PFSK-1 (cell line): ENCODE results near the gene NPM1.

Experiments used
- POLR2AphosphoS5 ChIP-seq: IDR thresholded peaks from 2 replicates; pipeline ENCODE4 v1.6.1; 2012; ENCODE audit warnings: low read depth, mild to moderate bottlenecking, control low read depth, low read length, moderate library complexity
- REST ChIP-seq, 2 experiments: IDR thresholded peaks; 2 replicates each; pipeline versions ENCODE4 v1.6.1 to v1.8.0; 2011 to 2012; ENCODE audit warnings: low read depth in 2 of 2, low read length in 2 of 2, control low read depth in 1 of 2, inconsistent platforms in 1 of 2, mild to moderate bottlenecking in 1 of 2, moderate library complexity in 1 of 2; ENCODE audit not compliant: insufficient read depth in 1 of 2
- TAF1 ChIP-seq: IDR thresholded peaks from 2 replicates; pipeline ENCODE4 v1.6.1; 2012; ENCODE audit warnings: low read length, control low read depth, borderline replicate concordance; ENCODE audit not compliant: insufficient read depth

DNA sequence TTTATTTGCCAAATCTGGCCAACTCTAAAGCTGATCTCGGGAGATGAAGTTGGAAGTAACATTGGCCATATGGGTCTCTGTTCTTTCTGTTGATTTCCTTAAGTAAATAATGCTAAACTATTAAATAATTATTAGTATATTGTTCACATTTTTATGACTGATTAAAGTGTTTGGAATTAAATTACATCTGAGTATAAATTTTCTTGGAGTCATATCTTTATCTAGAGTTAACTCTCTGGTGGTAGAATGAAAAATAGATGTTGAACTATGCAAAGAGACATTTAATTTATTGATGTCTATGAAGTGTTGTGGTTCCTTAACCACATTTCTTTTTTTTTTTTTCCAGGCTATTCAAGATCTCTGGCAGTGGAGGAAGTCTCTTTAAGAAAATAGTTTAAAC lies 22.5 kb downstream of the NPM1 start:
- TF ChIP-seq TAF1 (no peak), POLR2AphosphoS5 (no peak), REST (IDR thresholded peaks at IDR 0.05; ENCODE audit: insufficient read depth in 1 of 2, low read depth in 2 of 2, low read length in 2 of 2) (no peak)
